PC-9 (cell line): Measurements from ENCODE around the gene PSMA6.

Experiments used
- EZH2 ChIP-seq: fragments of 200-600 bp; sonication (generic); IDR thresholded peaks from 2 replicates; pipeline ENCODE4 v1.8.0; 2017; ENCODE audit warnings: antibody characterized with exemption, low read depth
- TF ChIP-seq, protein P1 (sequence below): fragments of 200-600 bp; sonication (generic); conservative IDR thresholded peaks from 2 replicates; pipeline ENCODE4 v1.6.1; 2017; ENCODE audit warnings: mixed run types, antibody characterized with exemption, mild to moderate bottlenecking, moderate library complexity

DNA sequence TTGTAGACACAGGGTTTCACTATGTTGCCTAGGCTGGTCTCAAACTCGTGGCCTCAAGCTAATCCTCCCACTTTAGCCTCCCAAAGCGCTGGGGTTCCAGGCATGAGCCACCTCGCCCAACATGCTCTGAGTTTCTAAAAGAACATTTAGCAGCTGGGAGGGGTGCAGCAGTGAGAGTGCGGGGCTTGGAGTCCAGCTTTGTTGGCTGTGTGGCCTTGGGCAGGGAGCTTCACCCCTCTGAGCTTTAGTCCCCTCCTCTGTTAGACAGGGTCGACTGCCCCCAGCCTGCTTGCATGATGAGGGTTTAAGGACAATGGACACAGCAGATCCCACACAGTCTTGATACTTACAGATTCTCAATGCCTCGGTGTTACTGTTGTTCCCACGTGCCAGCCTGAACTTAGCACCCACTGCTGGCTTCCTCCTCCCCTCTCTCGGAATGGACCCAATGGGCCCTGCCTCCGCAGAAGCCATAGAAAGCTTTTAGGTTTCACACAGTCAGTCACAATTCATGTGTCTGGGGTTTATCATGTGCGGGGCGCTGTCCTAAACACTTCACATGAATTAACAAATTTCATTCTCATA, 54.6 kb downstream of the PSMA6 start:
- TF ChIP-seq, protein P1, sequence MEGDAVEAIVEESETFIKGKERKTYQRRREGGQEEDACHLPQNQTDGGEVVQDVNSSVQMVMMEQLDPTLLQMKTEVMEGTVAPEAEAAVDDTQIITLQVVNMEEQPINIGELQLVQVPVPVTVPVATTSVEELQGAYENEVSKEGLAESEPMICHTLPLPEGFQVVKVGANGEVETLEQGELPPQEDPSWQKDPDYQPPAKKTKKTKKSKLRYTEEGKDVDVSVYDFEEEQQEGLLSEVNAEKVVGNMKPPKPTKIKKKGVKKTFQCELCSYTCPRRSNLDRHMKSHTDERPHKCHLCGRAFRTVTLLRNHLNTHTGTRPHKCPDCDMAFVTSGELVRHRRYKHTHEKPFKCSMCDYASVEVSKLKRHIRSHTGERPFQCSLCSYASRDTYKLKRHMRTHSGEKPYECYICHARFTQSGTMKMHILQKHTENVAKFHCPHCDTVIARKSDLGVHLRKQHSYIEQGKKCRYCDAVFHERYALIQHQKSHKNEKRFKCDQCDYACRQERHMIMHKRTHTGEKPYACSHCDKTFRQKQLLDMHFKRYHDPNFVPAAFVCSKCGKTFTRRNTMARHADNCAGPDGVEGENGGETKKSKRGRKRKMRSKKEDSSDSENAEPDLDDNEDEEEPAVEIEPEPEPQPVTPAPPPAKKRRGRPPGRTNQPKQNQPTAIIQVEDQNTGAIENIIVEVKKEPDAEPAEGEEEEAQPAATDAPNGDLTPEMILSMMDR = no peak
- TF ChIP-seq EZH2 = no peak
